Fibroblast of skin of right quadriceps (primary cell): ENCODE results near the gene TBCD.

Experiments
- DNase-seq: peaks from one replicate; pipeline ENCODE4 v3.0.0-alpha.2; 2013

Gene TBCD

DNA sequence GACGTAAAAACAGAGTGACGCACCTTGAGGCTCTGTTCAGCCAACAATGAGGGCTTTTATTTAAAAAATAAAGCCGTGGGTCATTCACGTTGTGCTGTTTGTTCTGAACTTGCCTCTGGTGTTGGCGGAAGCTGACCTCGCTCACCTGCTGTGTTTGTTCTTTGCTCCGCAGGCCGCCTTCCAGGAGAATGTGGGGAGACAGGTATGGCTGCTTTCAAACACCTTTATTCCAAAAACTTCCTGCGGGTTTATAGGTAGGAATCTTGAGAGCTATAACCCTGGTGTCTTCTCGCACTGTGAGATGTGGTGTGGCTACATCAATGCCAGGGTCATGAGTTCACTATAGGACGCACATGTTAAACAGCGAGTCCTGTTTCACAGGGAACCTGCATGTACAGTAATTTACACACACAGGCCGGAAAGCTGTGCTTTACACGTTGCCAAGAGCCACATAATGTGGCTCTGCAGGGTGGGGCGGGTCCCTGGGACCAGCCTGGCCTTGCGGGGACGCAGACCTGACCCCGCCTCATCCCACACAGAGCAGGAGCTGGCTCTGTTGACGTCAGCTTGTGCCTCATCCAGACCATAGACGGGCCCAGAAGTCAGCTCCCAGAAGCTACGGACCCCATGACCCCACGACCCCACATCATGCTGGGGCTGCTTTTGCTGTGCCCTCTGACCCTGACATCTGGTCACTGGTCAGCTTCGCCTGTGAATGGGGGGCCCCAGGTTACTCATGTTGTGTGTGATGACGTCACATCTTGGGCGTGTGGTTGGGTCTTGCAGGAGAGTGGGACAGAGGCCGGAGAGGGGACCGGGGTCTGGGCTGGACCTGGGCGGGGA, 137.9 kb downstream of the TBCD start:
- no peak for DNase-seq

DNA sequence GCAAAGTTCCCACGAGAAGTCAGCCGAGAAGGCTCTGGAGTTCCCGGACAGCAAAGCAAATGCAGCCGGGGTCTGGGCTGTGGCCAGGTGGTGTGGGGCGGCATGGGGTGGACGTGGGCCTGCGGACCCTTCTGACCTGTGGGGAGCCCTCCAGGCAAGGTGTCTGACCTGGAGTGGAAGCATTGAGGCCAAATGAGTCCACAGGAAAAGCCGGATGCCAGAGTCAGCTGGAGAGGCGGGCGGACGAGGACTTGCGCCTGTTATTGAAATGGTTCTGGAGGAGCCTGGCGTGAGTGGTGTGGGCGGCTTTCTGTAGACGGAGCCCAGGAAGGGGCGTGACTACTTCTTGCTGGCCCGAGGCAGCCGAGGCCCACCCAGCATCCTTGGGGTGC, 138.5 kb downstream of the TBCD start:
- no peak for DNase-seq

DNA sequence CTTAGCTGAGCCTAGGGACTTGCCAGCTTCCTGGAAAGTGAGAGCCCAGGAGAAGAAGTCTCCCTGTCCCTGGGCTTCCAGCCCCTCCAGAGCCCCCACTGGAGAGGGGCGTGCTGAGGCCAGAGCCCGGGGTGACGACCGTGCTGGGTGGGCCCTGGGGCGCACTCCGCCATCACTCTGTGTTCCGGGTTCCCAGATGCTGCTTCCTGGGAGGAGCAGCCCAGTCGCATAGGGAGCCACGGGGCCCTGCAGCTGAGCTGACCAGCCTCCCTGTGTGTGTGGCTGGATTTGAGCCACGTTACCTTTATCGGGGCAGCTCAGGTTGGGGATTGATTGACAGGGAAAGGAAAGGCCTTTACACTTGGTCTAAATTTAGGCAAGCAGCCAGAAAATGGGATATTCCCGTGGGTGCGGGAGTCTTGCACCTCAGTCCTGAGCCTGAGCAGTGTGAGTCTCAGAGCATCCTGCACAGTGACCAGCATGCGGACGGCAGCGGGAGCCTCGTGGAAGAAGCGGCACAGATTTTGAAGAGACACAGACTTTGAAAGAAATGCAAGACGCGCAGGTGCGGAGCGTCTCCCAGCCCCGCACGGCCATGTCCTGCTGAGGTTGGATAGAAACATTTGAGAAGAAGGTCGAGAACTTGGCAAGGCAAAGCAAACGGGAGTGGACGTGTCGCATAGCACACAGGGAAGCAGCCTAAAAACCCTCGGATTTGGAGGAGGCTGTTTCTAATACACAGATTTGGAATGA, 139.2 kb downstream of the TBCD start:
- DNase-seq = no peak

DNA sequence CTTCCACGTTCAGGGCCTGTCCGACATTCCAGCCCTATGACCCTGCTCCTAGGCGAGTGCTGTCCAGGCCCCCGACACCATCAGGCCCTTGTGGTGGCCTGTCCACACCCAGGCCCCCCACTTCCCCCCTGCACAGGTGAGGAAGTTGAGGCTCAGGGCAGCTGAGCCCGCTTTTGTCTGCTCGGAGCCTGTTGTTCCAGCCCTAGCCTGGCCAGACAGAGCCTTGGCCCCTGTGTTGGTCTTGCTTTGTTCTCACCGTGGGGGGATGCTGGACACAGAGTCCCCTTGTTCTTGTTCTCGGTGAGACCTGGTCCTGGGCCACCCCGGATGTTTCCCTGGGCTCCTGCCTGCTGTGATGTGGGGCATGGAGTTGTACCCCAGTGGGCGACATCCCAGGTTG, 140.0 kb downstream of the TBCD start:
- DNase-seq = no peak

DNA sequence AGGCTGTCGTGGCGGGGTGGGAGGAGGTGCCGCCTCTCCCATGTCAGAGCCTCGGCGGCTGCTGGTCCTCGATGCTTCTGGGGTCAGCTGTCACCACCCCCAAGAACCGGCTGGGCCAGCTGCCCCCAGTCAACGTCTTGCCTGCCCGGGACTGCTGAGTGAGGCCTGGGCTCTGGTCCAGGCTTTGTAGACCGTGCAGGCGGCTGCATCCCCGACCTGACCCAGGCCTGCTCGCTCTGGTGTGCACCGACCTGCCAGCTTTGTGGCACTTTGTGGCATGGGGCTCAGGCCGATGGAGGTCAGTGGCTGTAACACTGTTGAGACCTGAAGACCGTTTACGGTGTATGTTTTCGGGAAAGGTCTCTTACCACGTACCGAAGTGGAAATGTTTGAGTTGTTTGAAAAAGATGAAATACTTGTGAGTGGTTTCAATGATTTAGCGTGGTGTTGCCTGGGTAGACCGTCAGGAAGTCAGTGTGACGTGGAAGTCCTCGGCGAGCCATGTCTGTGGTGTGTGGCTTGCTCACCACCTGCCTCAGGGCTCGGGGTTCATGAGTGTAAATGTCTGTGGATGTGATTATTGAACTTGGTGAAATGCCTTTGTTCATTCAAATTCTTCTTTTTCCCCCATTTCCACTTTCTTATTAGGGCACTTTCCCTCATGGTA, 141.2 kb downstream of the TBCD start:
- no peak for DNase-seq

DNA sequence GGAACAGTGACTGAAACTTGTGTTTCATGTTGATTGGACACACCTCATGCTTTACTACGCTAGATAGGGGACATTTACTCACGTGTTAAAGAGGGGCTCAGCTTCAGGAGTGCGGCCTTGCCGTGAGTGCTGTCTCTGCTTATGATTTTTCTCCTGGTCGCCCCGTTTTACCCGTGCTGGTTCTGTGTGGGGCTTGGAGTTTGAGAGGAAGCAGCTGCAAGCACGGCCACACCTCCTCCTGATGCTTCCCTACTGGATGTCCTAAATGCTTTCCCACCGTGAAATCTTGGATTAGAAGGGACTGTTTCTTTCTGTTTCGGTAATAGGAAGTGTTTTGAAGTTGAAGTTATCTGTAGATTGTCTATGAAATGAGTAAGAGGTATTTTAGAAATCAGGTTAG, 141.9 kb downstream of the TBCD start:
- DNase-seq = no peak

DNA sequence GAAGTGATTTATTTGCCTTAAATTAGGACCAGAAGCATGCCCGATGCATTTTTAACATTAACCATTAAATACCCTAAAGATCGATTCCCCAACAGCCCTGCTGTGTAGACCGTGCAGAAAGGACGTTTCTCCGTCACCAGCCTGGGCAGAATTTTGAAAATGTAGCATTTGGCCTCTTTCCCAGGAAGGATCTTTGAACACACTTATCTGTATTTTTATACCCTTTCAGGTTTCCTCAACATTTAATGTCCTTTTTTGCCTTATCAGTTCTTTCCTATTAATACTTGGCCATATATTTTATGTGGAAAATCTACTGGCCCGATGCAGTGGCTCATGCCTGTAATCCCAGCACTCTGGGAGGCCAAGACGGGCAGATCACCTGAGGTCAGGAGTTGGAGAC, 142.5 kb downstream of the TBCD start:
- no peak for DNase-seq

DNA sequence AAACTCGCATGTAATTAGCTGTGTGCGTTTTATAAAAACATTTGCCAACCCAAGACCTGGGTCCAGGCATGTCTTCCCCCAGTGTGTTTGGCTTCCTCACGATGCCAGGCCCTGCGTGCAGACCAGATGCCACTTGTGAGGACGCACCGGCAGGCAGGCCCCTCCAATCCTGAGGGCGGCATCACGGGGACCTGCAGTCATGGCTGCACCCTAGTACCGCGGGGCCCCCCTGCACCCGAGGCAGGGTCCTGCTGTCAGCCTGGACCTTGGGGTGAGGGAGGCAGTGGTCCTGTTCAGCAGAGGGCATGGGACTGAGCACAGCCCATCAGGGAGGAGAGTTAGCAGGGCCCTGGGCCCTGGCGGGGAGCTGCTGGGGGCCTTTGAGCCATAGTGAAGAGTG, 143.2 kb downstream of the TBCD start:
- DNase-seq = no peak

DNA sequence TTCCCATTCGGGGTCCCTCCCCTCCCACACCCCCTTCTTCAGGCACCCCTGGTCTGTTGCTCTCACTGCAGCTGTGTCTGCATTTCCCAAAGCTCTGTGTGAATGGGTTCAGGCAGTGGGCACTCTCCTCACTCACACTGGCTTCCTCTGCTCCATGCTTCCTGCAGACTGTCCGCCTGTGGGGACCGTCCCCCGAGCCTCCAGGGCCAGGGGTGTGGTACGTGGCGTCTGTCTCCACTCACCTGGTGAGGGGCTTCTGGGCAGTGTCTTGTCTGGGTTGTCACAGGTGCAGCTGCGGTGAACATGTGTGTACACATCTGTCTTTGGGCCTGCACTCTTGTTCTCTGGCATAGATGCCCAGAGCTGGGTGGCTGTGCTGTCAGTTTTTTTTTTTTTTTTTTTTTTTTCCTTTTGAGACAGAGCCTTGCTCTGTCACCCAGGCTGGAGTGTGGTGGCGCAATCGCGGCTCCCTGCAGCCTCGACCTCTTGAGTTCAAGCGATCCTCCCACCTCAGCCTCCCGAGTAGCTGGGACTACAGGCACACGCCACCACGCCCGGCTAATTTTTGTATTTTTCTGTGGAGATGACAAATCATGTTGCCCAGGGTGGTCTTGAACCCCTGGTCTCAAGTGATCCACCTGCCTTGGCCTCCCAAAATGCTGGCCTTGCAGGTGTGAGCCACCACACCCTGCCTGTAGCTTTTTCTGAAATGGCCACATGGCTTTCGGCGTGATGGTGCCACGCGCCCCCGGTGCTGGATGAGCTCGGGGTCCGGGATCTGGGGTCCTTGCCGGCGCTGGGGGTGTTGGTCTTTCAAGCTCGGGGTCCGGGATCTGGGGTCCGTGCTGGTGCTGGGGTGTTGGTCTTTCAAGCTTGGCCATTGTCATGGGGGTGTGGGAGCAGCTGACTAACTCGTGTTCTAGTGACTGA, 144.5 kb downstream of the TBCD start:
- no peak for DNase-seq

DNA sequence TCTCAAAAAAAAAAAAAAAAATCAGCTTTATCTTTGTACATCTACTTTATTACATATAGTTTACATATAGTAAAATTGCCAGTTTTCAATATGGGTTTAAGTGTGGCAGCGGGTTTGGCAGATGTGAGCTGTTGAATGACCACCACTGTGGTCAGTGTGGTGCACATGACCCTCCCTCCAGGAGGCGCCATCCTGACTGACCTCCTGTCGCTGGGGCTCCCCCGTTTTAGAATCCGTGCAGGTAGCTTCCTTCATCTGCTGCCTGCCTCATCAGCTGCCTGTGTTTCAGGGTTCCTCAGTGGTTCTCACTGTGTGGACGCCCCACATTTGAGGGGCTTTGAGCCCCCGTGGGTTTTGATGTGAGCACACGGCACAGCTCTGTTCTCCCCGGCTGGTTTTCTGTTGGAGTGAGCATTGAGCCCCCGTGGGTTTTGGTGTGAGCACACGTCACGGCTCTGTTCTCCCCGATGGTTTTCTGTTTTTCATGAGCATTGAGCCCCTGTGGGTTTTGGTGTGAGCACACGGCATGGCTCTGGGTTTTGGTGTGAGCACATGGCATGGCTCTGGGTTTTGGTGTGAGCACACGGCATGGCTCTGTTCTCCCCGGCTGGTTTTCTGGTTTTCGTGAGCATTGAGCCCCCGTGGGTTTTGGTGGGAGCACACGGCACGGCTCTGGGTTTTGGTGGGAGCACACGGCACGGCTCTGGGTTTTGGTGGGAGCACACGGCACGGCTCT, 145.8 kb downstream of the TBCD start:
- DNase-seq = no peak

DNA sequence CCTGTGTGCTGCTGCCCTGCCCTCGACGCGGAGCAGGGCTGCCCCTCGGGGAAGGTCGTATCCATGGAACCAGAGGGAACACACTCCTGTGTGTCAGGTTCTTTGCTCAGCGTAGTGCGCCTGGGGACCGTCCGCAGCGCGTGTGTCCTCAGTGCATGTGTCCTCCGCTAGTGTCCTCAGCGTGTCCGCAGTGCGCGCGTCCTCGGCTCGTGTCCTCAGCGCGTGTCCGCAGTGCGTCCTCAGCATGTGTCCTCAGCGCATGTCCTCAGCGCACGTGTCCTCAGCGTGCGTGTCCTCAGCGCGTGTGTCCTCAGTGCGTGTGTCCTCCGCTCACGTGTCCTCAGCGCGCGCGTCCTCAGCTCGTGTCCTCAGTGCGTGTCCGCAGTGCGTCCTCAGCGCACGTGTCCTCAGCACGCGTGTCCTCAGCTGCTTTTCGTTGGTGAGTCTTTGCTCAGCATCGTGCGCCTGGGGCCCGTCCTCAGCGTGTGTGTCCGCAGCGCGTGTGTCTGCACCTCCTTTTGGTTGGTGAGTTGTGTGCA, 147.2 kb downstream of the TBCD start:
- DNase-seq = no peak

DNA sequence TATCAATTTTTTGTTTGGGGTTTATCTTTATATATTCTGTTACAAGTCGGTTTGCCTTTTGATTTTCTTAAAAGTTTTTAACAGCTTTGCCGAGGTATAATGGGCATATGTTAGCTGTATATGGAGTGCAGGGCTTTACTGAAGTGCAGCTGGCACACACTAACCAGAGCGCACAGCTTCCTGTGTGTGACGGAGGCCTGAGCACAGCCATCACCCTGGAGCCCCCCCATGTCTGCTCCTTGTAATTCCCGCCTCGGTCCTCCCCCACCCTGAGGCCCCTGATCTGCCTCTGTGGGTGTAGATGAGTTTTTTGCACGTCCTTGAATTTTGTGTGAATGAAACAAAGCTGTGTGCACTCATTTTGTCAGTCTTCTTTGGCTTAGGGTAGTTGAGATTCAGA, 148.1 kb downstream of the TBCD start:
- DNase-seq = peak; percentile 35

DNA sequence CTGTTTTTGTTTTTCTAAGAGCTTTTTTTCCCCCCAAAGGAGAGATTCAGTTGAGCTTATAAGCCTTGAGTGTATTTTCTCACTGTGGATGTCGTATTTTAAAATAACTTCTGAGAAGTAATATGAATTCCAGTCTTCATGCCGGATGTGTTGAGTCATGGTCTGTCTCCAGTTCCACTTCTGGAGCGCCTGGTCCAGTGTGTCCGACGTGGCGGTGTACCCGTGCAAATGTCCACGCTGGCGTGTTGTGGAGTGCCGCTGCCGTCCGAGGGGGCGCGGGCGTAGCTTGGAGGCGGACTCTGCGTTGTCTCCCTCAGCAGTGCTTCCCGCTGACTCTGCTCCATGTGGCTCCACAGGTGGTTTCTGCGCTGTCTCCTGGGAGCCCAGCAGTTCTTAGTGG, 148.9 kb downstream of the TBCD start:
- DNase-seq = peak; percentile 46

DNA sequence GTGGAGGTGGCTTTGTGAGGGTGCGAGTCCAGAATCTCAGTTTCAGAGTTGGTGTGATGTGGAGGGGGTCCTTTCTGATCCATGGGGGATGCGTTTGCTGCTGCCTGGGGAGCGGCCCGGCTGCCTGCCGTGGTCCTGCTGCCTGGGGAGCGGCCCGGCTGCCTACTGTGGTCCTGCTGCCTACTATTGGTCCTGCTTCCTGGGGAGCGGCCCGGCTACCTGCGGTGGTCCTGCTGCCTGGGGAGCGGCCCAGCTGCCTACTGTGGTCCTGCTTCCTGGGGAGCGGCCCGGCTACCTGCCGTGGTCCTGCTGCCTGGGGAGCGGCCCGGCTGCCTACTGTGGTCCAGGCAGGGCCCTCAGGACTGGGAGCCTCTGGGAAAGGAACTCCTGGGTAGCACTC, 149.5 kb downstream of the TBCD start:
- DNase-seq = no peak

DNA sequence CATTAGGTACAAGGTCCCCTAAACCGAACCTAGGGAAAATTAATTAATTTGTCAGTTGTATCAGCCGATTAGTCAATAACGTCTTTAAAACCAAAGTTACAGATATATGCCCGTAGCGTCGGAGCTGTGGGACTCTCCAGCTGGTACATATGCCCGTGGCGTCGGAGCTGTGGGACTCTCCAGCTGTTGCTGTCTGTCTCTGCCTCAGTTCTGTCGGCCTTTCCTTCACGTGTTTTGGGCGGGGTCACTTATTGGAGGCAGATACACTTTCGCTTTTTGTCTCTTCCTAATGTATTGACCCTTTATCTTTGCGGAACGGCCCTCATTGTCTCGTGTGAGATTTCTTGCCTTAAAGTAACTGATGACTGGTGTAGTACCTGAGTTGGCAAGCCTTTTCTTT, 150.0 kb downstream of the TBCD start:
- no peak for DNase-seq

DNA sequence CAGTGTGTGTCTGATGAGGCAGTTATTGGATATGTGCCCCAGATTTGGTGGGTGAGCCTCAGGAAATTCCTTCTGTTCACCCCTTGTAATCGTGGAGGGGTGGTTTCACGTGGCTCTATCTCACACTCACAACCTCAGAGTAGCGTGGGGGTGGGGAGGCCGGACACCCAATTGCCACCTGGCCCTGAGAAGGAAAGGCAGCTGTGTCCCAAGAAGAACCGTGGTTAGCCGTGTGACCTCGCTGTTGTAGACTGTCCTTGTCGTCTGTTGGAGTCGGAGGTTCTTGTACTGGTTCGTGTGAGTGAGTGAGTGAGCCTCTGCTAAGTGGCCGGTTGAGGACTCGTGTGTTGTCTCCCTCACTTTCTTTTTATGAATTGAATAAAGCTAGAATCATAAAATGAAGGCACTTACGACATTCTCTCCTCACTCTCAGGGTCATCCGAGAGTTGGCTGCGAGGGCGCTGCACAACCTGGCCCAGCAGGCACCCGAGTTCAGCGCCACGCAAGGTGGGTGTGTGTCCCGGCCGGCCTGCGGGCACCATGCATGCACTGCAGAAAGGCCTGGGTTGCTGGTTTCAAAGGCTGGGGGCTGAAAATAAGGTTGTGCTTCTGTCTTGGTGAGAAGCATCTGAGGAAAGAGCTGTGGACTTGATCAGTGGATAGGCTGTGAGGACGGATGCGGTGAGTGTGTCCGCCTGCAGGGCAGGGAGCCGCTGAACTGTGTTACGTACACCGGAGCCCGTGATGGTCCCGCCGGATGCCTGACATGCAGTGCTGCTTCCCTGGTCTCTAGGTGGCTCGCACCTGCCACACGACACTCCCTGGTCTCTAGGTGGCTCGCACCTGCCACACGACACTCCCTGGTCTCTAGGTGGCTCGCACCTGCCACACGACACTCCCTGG, 151.4 kb downstream of the TBCD start:
- no peak for DNase-seq

DNA sequence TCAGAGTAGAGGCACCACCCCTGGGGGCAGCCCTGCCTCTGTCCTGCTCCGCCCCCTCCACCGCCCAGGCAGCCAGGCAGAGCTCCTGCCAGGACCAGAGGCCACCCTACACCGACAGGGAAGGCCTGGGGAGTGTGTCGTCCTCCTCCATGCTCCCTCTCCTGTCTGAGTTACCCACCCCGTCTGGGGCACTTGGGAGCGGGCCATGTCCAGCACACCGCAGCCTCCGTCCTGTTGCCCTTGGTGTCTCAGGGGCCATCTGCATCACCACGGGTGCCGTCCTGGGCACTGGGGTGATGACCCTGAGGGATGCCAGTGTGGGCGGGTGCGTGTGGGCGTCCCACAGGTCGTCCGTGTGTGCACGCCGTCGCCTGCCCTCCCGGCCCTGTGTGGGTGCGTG, 153.3 kb downstream of the TBCD start:
- no peak for DNase-seq

DNA sequence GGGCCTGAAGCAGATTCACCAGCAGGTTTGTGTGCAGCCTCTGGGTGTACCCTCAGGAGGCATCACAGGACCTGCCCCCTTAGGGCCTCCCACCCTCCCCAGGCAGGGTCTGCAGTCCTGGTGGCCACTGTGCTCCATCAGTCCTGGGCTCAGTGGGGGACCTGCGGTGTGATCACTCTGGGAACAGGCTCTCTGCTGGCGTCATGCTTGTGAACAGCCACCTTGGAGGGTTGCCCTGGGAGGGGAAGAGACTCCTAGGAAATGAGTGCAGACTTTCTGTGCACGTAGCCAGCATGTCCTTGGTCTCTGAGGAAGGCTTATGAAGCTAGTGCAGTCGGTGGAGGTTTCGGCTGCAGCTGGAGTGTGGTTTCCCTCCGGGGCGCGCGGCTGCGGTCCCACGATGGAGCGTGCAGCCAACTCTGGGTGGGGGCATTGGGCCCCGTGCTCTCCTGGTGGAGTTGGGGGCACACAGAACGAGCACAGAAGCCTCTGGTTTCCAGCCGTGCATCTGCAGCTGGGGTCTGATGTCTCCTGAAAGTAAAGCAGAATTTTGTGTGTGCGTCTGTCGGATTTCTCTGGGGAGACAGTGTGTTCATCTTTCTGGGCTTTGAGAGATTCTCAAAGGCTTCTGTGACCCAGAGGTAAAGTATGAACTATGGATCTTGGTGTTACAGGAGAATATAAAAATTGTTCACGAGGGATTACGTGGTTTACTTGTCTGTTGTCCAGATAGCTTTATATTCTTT, 156.1 kb downstream of the TBCD start:
- no peak for DNase-seq

DNA sequence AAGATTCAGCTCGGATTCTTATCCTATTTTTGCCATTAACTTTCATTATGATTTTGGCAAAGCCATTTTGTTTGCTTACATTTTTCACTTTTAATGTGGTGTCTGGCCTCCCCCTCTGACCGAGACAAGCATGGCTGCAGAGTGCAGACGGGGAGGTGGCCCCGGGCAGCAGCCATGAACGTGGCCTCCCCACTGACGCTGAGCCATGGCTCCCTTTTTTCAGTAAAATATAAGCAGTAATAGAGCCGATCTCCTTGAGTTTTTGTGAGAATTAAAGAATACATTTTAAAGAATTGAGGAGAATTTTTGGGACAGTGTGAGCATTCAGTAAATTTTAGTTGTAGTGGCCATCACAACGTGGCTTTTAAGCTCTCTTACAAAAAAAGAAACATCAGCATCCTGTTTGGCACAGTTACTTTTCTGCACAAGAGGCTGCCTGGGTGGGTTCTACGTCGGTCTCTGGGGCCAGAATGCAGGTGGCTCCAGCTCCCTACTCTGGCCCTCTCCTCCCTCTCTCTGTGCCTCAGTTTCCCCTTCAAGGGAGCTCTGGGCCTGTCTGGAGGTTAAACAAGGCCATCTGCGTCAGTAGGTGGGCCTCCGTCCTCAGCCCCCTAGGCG, 156.8 kb downstream of the TBCD start:
- DNase-seq = no peak
